ENCODE measurements around the gene ROPN1B.

DNA sequence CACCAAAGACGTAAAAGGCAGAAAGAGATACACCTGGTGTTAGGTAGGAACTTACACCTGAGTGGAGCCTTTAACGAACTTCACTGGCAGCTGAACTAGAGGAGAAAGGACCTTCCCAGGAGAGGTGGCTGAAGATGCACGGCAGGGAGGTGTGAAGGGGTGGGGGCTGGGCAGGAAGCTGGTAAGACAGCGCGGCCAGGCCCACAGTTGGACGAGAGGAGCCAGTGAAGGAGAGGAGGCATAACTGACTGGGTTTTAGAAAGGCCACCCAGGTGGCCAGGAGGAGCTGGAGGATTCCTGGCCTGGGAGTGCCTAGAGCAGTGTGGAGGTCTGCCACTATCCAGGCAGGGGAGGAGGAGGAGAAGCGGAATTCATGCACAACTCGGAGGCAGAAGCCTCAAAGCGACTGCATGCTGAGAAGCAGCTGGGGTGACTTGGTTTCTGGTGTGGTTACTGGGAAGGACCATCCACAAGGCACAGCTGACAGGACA lies 63.0 kb downstream of the ROPN1B start:
- no peak for TF ChIP-seq ATF1 (CRISPR knock-in tag; IDR thresholded peaks at IDR 0.05)
- no peak for TF ChIP-seq CTCF (IDR thresholded peaks at IDR 0.05)
- no peak for TF ChIP-seq ESRRA (CRISPR knock-in tag; IDR thresholded peaks at IDR 0.05; ENCODE audit: borderline replicate concordance)
- TF ChIP-seq, protein P1, sequence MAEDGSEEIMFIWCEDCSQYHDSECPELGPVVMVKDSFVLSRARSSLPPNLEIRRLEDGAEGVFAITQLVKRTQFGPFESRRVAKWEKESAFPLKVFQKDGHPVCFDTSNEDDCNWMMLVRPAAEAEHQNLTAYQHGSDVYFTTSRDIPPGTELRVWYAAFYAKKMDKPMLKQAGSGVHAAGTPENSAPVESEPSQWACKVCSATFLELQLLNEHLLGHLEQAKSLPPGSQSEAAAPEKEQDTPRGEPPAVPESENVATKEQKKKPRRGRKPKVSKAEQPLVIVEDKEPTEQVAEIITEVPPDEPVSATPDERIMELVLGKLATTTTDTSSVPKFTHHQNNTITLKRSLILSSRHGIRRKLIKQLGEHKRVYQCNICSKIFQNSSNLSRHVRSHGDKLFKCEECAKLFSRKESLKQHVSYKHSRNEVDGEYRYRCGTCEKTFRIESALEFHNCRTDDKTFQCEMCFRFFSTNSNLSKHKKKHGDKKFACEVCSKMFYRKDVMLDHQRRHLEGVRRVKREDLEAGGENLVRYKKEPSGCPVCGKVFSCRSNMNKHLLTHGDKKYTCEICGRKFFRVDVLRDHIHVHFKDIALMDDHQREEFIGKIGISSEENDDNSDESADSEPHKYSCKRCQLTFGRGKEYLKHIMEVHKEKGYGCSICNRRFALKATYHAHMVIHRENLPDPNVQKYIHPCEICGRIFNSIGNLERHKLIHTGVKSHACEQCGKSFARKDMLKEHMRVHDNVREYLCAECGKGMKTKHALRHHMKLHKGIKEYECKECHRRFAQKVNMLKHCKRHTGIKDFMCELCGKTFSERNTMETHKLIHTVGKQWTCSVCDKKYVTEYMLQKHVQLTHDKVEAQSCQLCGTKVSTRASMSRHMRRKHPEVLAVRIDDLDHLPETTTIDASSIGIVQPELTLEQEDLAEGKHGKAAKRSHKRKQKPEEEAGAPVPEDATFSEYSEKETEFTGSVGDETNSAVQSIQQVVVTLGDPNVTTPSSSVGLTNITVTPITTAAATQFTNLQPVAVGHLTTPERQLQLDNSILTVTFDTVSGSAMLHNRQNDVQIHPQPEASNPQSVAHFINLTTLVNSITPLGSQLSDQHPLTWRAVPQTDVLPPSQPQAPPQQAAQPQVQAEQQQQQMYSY (CRISPR knock-in tag; IDR thresholded peaks at IDR 0.05): no peak
- TF ChIP-seq TCF7 (CRISPR knock-in tag; IDR thresholded peaks at IDR 0.05; ENCODE audit: low read depth): no peak
- TF ChIP-seq, protein P2, sequence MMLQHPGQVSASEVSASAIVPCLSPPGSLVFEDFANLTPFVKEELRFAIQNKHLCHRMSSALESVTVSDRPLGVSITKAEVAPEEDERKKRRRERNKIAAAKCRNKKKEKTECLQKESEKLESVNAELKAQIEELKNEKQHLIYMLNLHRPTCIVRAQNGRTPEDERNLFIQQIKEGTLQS (CRISPR knock-in tag; conservative IDR thresholded peaks at IDR 0.05): no peak
- TF ChIP-seq, protein P3, sequence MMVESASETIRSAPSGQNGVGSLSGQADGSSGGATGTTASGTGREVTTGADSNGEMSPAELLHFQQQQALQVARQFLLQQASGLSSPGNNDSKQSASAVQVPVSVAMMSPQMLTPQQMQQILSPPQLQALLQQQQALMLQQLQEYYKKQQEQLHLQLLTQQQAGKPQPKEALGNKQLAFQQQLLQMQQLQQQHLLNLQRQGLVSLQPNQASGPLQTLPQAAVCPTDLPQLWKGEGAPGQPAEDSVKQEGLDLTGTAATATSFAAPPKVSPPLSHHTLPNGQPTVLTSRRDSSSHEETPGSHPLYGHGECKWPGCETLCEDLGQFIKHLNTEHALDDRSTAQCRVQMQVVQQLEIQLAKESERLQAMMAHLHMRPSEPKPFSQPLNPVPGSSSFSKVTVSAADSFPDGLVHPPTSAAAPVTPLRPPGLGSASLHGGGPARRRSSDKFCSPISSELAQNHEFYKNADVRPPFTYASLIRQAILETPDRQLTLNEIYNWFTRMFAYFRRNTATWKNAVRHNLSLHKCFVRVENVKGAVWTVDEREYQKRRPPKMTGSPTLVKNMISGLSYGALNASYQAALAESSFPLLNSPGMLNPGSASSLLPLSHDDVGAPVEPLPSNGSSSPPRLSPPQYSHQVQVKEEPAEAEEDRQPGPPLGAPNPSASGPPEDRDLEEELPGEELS (CRISPR knock-in tag; IDR thresholded peaks at IDR 0.05): no peak
- TF ChIP-seq JUN (CRISPR knock-in tag; IDR thresholded peaks at IDR 0.05): no peak
- no peak for TF ChIP-seq ZNF232 (CRISPR knock-in tag; IDR thresholded peaks at IDR 0.05)
- no peak for TF ChIP-seq RORB (CRISPR knock-in tag; IDR thresholded peaks at IDR 0.05)
- TF ChIP-seq IRF1 (CRISPR knock-in tag; IDR thresholded peaks at IDR 0.05): no peak
